Neural cell (in vitro differentiated cells): ENCODE data around the gene PARD3B. TPM values are rescaled to one million over a fixed set of nuclear protein-coding genes. Genes with fewer than 3 reads are reported as not detected.

ENCODE experiments used
- H2AFZ ChIP-seq: fragments of 200-600, 300-800 bp; sonication (generic), shearing (Covaris generic); 2 replicates; pipeline ENCODE4 v1.6.0; 2014; ENCODE audit warnings: low read depth, mild to moderate bottlenecking, antibody characterized with exemption, low read length, moderate library complexity
- H3F3A ChIP-seq: fragments of 200-600 bp; shearing (Covaris generic); 2 replicates; pipeline ENCODE4 v1.6.1; 2016; ENCODE audit warnings: mild to moderate bottlenecking, moderate library complexity, mixed read lengths, antibody characterized with exemption, low read length; ENCODE audit not compliant: insufficient read depth, poor library complexity, severe bottlenecking
- H3K27ac ChIP-seq: fragments of 200-600, 300-800 bp; sonication (generic), shearing (Covaris generic); 2 replicates; pipeline ENCODE4 v1.5.1; 2014; ENCODE audit warnings: mild to moderate bottlenecking, low read length, moderate library complexity
- H3K27me3 ChIP-seq: fragments of 300-800, 200-600 bp; sonication (generic), shearing (Covaris generic); 2 replicates; pipeline ENCODE4 v1.6.0; 2014; ENCODE audit warnings: mild to moderate bottlenecking, low read depth, low read length, moderate library complexity; ENCODE audit not compliant: insufficient read depth
- H3K36me3 ChIP-seq: fragments of 300-800, 200-600 bp; sonication (generic), shearing (Covaris generic); 2 replicates; pipeline ENCODE4 v1.5.1; 2014; ENCODE audit warnings: mild to moderate bottlenecking, antibody characterized with exemption, low read length, moderate library complexity; ENCODE audit not compliant: insufficient read depth
- H3K4me2 ChIP-seq: fragments of 300-800, 200-600 bp; sonication (generic), shearing (Covaris generic); 2 replicates; pipeline ENCODE4 v1.6.0; 2014; ENCODE audit warnings: mild to moderate bottlenecking, low read length
- H3K4me3 ChIP-seq: fragments of 300-800, 200-600 bp; sonication (generic), shearing (Covaris generic); 2 replicates; pipeline ENCODE4 v1.5.1; 2014; ENCODE audit warnings: mild to moderate bottlenecking, low read length, moderate library complexity
- H3K79me2 ChIP-seq: fragments of 200-600 bp; shearing (Covaris generic); replicated peaks from 2 replicates; pipeline ENCODE4 v1.6.0; 2014; ENCODE audit warnings: mild to moderate bottlenecking, low read length, moderate library complexity; ENCODE audit not compliant: insufficient read depth
- H3K9ac ChIP-seq: fragments of 300-800, 200-600 bp; sonication (generic), shearing (Covaris generic); 2 replicates; pipeline ENCODE4 v1.6.1; 2016; ENCODE audit warnings: mild to moderate bottlenecking, low read length, mixed read lengths
- H3K9me2 ChIP-seq: fragments of 200-600 bp; shearing (Covaris generic); 2 replicates; pipeline ENCODE4 v1.6.1; 2016; ENCODE audit warnings: mild to moderate bottlenecking, low read length, mixed read lengths; ENCODE audit not compliant: insufficient read depth
- H3K9me3 ChIP-seq: fragments of 200-600, 300-800 bp; sonication (generic), shearing (Covaris generic); 2 replicates; pipeline ENCODE4 v1.6.1; 2016; ENCODE audit warnings: mild to moderate bottlenecking, mixed run types, low read length, moderate library complexity, mixed read lengths
- H4K20me1 ChIP-seq: fragments of 200-600 bp; shearing (Covaris generic); 2 replicates; pipeline ENCODE4 v1.6.1; 2016; ENCODE audit warnings: mild to moderate bottlenecking, mixed run types; ENCODE audit not compliant: insufficient read depth
- EP300 ChIP-seq: fragments of 450-650 bp; conservative IDR thresholded peaks from 2 replicates; pipeline ENCODE4 v1.6.1; 2014; ENCODE audit warnings: antibody characterized with exemption, mild to moderate bottlenecking, moderate library complexity; ENCODE audit not compliant: poor library complexity, severe bottlenecking
- EZH2 ChIP-seq: fragments of 200-600, 300-800 bp; shearing (Covaris generic), sonication (generic); IDR thresholded peaks from 2 replicates; pipeline ENCODE4 v1.6.1; 2014; ENCODE audit warnings: antibody characterized with exemption, low read length, borderline replicate concordance, mild to moderate bottlenecking; ENCODE audit not compliant: insufficient read depth, poor library complexity, severe bottlenecking
- MXI1 ChIP-seq: fragments of 450-650 bp; conservative IDR thresholded peaks from 2 replicates; pipeline ENCODE4 v1.6.1; 2014; ENCODE audit warnings: antibody characterized with exemption, mild to moderate bottlenecking; ENCODE audit not compliant: poor library complexity, severe bottlenecking
- POLR2AphosphoS5 ChIP-seq: IDR thresholded peaks from 2 replicates; pipeline ENCODE4 v1.6.1; 2012
- RAD21 ChIP-seq: fragments of 450-650 bp; conservative IDR thresholded peaks from 2 replicates; pipeline ENCODE4 v1.6.1; 2014; ENCODE audit warnings: antibody characterized with exemption, mild to moderate bottlenecking, moderate library complexity
- SMC3 ChIP-seq: fragments of 450-650 bp; conservative IDR thresholded peaks from 2 replicates; pipeline ENCODE4 v1.6.1; 2014; ENCODE audit warnings: antibody characterized with exemption, mild to moderate bottlenecking, moderate library complexity; ENCODE audit not compliant: poor library complexity
- TAF1 ChIP-seq: IDR thresholded peaks from 2 replicates; pipeline ENCODE4 v1.6.1; 2012; ENCODE audit warnings: low read depth
- polyA plus RNA-seq: library from polyadenylated mRNA; depleted of rRNA; stranded (reverse); fragments of >200 nt; gene quantifications from 2 replicates; pipeline ENCODE4 v1.2.3, GENCODE V29; 2014
- TF ChIP-seq, protein P1 (sequence below): fragments of 450-650 bp; IDR thresholded peaks from 2 replicates; pipeline ENCODE4 v1.5.1; 2014; ENCODE audit warnings: antibody characterized with exemption, mild to moderate bottlenecking, moderate library complexity; ENCODE audit not compliant: poor library complexity, severe bottlenecking
- TF ChIP-seq, protein P2 (sequence below): IDR thresholded peaks from 2 replicates; pipeline ENCODE4 v1.6.1; 2012; ENCODE audit warnings: borderline replicate concordance

PARD3B gene
- polyA plus RNA-seq, 1 donor from 2014 or later = 0.54 TPM

DNA sequence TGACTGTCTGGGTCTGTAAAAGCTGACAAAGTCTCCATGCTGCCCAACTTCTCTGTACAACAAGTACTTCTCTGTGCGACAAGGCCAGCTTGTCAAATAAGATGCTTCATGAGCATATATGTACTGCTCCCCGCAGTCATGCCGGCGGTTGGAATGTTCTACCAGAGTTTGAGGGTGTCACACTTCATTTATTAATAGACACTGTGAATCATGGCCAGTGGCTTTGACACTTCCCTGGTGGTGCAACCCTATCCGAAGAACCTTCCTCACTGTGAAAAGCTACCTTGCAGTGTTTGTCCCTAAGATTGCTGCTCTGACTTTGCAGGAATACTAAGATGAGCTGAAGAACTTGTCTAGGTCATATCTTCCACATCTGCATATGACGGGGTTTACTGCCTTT lies 1016.2 kb downstream of the PARD3B start:
- Histone ChIP-seq H4K20me1 (no peaks in the 10 kb centered on the region), H3K27ac (no peak overlapping the region), H3K9me2 (no peaks in the 10 kb centered on the region), H3K4me3 (no peak overlapping the region), H3K79me2 (no peaks in the 10 kb centered on the region), H3K36me3 (no peaks in the 10 kb centered on the region), H2AFZ (no peak overlapping the region), H3K9me3 (no peaks in the 10 kb centered on the region), H3K4me2 (no peak overlapping the region), H3K27me3 (no peaks in the 10 kb centered on the region), H3K9ac (no peak overlapping the region), H3F3A (no peaks in the 10 kb centered on the region)
- TF ChIP-seq EP300 = no peak
- TF ChIP-seq, protein P1, sequence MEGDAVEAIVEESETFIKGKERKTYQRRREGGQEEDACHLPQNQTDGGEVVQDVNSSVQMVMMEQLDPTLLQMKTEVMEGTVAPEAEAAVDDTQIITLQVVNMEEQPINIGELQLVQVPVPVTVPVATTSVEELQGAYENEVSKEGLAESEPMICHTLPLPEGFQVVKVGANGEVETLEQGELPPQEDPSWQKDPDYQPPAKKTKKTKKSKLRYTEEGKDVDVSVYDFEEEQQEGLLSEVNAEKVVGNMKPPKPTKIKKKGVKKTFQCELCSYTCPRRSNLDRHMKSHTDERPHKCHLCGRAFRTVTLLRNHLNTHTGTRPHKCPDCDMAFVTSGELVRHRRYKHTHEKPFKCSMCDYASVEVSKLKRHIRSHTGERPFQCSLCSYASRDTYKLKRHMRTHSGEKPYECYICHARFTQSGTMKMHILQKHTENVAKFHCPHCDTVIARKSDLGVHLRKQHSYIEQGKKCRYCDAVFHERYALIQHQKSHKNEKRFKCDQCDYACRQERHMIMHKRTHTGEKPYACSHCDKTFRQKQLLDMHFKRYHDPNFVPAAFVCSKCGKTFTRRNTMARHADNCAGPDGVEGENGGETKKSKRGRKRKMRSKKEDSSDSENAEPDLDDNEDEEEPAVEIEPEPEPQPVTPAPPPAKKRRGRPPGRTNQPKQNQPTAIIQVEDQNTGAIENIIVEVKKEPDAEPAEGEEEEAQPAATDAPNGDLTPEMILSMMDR = no peak
- no peak for TF ChIP-seq TAF1
- TF ChIP-seq, protein P2, sequence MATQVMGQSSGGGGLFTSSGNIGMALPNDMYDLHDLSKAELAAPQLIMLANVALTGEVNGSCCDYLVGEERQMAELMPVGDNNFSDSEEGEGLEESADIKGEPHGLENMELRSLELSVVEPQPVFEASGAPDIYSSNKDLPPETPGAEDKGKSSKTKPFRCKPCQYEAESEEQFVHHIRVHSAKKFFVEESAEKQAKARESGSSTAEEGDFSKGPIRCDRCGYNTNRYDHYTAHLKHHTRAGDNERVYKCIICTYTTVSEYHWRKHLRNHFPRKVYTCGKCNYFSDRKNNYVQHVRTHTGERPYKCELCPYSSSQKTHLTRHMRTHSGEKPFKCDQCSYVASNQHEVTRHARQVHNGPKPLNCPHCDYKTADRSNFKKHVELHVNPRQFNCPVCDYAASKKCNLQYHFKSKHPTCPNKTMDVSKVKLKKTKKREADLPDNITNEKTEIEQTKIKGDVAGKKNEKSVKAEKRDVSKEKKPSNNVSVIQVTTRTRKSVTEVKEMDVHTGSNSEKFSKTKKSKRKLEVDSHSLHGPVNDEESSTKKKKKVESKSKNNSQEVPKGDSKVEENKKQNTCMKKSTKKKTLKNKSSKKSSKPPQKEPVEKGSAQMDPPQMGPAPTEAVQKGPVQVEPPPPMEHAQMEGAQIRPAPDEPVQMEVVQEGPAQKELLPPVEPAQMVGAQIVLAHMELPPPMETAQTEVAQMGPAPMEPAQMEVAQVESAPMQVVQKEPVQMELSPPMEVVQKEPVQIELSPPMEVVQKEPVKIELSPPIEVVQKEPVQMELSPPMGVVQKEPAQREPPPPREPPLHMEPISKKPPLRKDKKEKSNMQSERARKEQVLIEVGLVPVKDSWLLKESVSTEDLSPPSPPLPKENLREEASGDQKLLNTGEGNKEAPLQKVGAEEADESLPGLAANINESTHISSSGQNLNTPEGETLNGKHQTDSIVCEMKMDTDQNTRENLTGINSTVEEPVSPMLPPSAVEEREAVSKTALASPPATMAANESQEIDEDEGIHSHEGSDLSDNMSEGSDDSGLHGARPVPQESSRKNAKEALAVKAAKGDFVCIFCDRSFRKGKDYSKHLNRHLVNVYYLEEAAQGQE = no peak
- TF ChIP-seq SMC3 = no peak
- TF ChIP-seq MXI1 = no peak
- TF ChIP-seq POLR2AphosphoS5 = no peak
- no peak for TF ChIP-seq RAD21
- no peak for TF ChIP-seq EZH2

DNA sequence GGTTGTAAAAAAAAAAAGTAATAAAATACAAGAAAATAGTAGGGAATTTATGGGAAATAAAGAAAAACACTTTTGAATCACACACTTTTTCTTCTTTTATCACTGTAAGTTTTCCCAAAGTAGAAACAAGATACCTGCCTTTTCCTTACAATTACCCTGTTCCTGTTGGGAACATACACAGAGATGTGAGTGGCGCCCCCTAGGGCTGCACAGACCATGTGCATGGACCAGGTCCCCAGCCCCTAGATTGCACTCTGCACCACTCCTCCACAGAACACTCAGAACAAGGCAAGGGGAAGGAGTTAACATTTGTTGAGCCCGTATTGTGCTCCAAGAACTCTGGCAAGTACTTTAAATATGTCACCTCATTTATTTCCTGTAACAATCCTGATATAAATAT lies 1018.4 kb downstream of the PARD3B start:
- no peaks in the 10 kb centered on the region for H4K20me1 ChIP-seq
- H3K9me3 ChIP-seq = no peaks in the 10 kb centered on the region
- H3K27me3 ChIP-seq = no peaks in the 10 kb centered on the region
- H3K9me2 ChIP-seq = no peaks in the 10 kb centered on the region
- no peak overlapping the region for H3K4me2 ChIP-seq
- H3K79me2 ChIP-seq = no peaks in the 10 kb centered on the region
- H2AFZ ChIP-seq = no peak overlapping the region
- TF ChIP-seq RAD21 (no peak), SMC3 (no peak), MXI1 (no peak), TAF1 (no peak), POLR2AphosphoS5 (no peak), EZH2 (no peak), EP300 (no peak)
- TF ChIP-seq, protein P1 = no peak
- TF ChIP-seq, protein P2 = no peak
- H3K9ac ChIP-seq = no peak overlapping the region
- no peaks in the 10 kb centered on the region for H3F3A ChIP-seq
- no peak overlapping the region for H3K4me3 ChIP-seq
- H3K36me3 ChIP-seq = no peaks in the 10 kb centered on the region
- H3K27ac ChIP-seq = no peak overlapping the region
